Measurements from ENCODE around the gene ABCC1.

DNA sequence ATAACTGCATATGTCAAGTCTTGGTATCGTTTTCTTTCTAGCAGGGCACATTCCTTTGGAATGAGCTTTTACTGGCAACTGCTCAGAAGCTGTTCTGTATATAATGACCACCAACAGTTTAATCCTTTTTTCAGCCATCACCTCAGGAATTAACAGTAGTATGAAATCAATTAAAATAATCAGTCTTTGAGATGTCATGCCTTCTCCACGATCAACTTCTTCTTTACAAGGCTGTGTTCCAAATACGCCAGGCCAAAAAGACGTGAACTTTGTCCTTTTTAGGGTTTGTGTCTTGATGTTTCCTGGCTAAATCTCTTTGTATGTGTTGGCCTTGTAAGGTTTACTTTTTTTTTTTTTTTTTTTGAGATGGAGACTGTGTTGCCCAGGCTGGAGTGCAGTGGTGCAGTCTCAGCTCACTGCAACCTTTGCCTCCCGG lies 54.9 kb downstream of the ABCC1 start:
- TF ChIP-seq, protein P1, sequence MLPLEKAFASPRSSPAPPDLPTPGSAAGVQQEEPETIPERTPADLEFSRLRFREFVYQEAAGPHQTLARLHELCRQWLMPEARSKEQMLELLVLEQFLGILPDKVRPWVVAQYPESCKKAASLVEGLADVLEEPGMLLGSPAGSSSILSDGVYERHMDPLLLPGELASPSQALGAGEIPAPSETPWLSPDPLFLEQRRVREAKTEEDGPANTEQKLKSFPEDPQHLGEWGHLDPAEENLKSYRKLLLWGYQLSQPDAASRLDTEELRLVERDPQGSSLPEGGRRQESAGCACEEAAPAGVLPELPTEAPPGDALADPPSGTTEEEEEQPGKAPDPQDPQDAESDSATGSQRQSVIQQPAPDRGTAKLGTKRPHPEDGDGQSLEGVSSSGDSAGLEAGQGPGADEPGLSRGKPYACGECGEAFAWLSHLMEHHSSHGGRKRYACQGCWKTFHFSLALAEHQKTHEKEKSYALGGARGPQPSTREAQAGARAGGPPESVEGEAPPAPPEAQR (CRISPR knock-in tag; IDR thresholded peaks at IDR 0.05), result no peak
- TF ChIP-seq, protein P2, sequence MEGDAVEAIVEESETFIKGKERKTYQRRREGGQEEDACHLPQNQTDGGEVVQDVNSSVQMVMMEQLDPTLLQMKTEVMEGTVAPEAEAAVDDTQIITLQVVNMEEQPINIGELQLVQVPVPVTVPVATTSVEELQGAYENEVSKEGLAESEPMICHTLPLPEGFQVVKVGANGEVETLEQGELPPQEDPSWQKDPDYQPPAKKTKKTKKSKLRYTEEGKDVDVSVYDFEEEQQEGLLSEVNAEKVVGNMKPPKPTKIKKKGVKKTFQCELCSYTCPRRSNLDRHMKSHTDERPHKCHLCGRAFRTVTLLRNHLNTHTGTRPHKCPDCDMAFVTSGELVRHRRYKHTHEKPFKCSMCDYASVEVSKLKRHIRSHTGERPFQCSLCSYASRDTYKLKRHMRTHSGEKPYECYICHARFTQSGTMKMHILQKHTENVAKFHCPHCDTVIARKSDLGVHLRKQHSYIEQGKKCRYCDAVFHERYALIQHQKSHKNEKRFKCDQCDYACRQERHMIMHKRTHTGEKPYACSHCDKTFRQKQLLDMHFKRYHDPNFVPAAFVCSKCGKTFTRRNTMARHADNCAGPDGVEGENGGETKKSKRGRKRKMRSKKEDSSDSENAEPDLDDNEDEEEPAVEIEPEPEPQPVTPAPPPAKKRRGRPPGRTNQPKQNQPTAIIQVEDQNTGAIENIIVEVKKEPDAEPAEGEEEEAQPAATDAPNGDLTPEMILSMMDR (IDR thresholded peaks at IDR 0.05), result no peak
- TF ChIP-seq, protein P3, sequence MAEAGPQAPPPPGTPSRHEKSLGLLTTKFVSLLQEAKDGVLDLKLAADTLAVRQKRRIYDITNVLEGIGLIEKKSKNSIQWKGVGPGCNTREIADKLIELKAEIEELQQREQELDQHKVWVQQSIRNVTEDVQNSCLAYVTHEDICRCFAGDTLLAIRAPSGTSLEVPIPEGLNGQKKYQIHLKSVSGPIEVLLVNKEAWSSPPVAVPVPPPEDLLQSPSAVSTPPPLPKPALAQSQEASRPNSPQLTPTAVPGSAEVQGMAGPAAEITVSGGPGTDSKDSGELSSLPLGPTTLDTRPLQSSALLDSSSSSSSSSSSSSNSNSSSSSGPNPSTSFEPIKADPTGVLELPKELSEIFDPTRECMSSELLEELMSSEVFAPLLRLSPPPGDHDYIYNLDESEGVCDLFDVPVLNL (CRISPR knock-in tag; IDR thresholded peaks at IDR 0.05; ENCODE audit: borderline replicate concordance, low read depth), result no peak
- TF ChIP-seq JUN (CRISPR knock-in tag; IDR thresholded peaks at IDR 0.05) (no peak), RORB (CRISPR knock-in tag; IDR thresholded peaks at IDR 0.05) (no peak), ZNF423 (CRISPR knock-in tag; IDR thresholded peaks at IDR 0.05) (no peak)
- TF ChIP-seq, protein P4, sequence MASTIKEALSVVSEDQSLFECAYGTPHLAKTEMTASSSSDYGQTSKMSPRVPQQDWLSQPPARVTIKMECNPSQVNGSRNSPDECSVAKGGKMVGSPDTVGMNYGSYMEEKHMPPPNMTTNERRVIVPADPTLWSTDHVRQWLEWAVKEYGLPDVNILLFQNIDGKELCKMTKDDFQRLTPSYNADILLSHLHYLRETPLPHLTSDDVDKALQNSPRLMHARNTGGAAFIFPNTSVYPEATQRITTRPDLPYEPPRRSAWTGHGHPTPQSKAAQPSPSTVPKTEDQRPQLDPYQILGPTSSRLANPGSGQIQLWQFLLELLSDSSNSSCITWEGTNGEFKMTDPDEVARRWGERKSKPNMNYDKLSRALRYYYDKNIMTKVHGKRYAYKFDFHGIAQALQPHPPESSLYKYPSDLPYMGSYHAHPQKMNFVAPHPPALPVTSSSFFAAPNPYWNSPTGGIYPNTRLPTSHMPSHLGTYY (CRISPR knock-in tag; IDR thresholded peaks at IDR 0.05), result no peak
- TF ChIP-seq, protein P5, sequence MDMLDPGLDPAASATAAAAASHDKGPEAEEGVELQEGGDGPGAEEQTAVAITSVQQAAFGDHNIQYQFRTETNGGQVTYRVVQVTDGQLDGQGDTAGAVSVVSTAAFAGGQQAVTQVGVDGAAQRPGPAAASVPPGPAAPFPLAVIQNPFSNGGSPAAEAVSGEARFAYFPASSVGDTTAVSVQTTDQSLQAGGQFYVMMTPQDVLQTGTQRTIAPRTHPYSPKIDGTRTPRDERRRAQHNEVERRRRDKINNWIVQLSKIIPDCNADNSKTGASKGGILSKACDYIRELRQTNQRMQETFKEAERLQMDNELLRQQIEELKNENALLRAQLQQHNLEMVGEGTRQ (CRISPR knock-in tag; IDR thresholded peaks at IDR 0.05), result no peak

All from WTC11 (cell line).